ENCODE data around the gene UTP4. TPM values are rescaled to one million over a fixed set of nuclear protein-coding genes. Genes with fewer than 3 reads are reported as not detected.

The UTP4 gene
- total RNA-seq, 2 donors from 2014 or later: 11.4 to 29.6 TPM

GRCh38 chr16:69191136-69191535 is 58.7 kb downstream of the UTP4 start:
- DNase-seq (ENCODE audit: low spot score): no peak
- no peak for TF ChIP-seq CTCF (IDR thresholded peaks at IDR 0.05)
- Histone ChIP-seq H3K36me3 (no peaks in the 10 kb centered on the region), H3K27me3 (no peaks in the 10 kb centered on the region), H3K4me3 (no peak overlapping the region), H3K27ac (no peak overlapping the region), H3K9me3 (no peaks in the 10 kb centered on the region), H3K4me1 (peaks cover 0 to 46% of the 10 kb centered on the region in 2 donors)

- Histone ChIP-seq H3K4me1 (peaks cover 0 to 33% of the 10 kb centered on the region in 2 donors), H3K27me3 (no peaks in the 10 kb centered on the region), H3K4me3 (no peak overlapping the region), H3K36me3 (no peaks in the 10 kb centered on the region), H3K27ac (no peak overlapping the region), H3K9me3 (no peaks in the 10 kb centered on the region)
- DNase-seq (ENCODE audit: low spot score): no peak
- TF ChIP-seq CTCF (IDR thresholded peaks at IDR 0.05): no peak
Measured at GRCh38 chr16:69193855-69194254, 61.4 kb downstream of the UTP4 start.

- no peaks in the 10 kb centered on the region for H3K9me3 ChIP-seq
- no peak for TF ChIP-seq CTCF (IDR thresholded peaks at IDR 0.05)
- H3K4me1 ChIP-seq: peaks cover 0 to 26% of the 10 kb centered on the region in 2 donors
- no peak overlapping the region for H3K4me3 ChIP-seq
- H3K36me3 ChIP-seq: no peaks in the 10 kb centered on the region
- DNase-seq (ENCODE audit: low spot score): no peak
- H3K27ac ChIP-seq: no peak overlapping the region
- H3K27me3 ChIP-seq: no peaks in the 10 kb centered on the region
Measured at GRCh38 chr16:69194488-69194887, 62.0 kb downstream of the UTP4 start.

- Histone ChIP-seq H3K27me3 (no peaks in the 10 kb centered on the region), H3K27ac (no peak overlapping the region), H3K4me1 (peaks cover 0 to 23% of the 10 kb centered on the region in 2 donors), H3K36me3 (no peaks in the 10 kb centered on the region), H3K4me3 (no peak overlapping the region), H3K9me3 (no peaks in the 10 kb centered on the region)
- DNase-seq (ENCODE audit: low spot score): peak; percentile 46
- TF ChIP-seq CTCF (IDR thresholded peaks at IDR 0.05): no peak
Measured at GRCh38 chr16:69195369-69196029, 63.0 kb downstream of the UTP4 start.

GRCh38 chr16:69197573-69197972 is 65.1 kb downstream of the UTP4 start:
- DNase-seq (ENCODE audit: low spot score): no peak
- peaks cover 0 to 20% of the 10 kb centered on the region in 2 donors for H3K4me1 ChIP-seq
- no peak for TF ChIP-seq CTCF (IDR thresholded peaks at IDR 0.05)
- no peak overlapping the region for H3K4me3 ChIP-seq
- H3K27ac ChIP-seq: no peak overlapping the region
- H3K36me3 ChIP-seq: no peaks in the 10 kb centered on the region
- no peaks in the 10 kb centered on the region for H3K9me3 ChIP-seq
- no peaks in the 10 kb centered on the region for H3K27me3 ChIP-seq

GRCh38 chr16:69199382-69199781 is 66.9 kb downstream of the UTP4 start:
- no peak for TF ChIP-seq CTCF (IDR thresholded peaks at IDR 0.05)

More at GRCh38 chr16:69199382-69199781, 66.9 kb downstream of the UTP4 start:
- H3K27ac ChIP-seq: no peak overlapping the region
- no peaks in the 10 kb centered on the region for H3K9me3 ChIP-seq
- no peak for DNase-seq (ENCODE audit: low spot score)
- H3K4me1 ChIP-seq: peaks cover 0 to 25% of the 10 kb centered on the region in 2 donors
- H3K36me3 ChIP-seq: no peaks in the 10 kb centered on the region
- no peak overlapping the region for H3K4me3 ChIP-seq
- no peaks in the 10 kb centered on the region for H3K27me3 ChIP-seq
